B cell (primary cell): ENCODE results near the gene CLDN2.

Experiments used
- EZH2 ChIP-seq: IDR thresholded peaks from 2 replicates; pipeline ENCODE4 v1.6.1; 2012; ENCODE audit warnings: borderline replicate concordance, low read depth, mild to moderate bottlenecking, moderate library complexity, low read length; ENCODE audit not compliant: insufficient read depth, poor library complexity, severe bottlenecking
- TF ChIP-seq, protein P1 (sequence below): fragments of 200-600 bp; IDR thresholded peaks from one replicate; pipeline ENCODE4 v1.8.0; 2022; ENCODE audit warnings: antibody characterized with exemption, mild to moderate bottlenecking

GRCh38 chrX:106952089-106952488 lies 31.9 kb downstream of the CLDN2 start:
- TF ChIP-seq, protein P1, sequence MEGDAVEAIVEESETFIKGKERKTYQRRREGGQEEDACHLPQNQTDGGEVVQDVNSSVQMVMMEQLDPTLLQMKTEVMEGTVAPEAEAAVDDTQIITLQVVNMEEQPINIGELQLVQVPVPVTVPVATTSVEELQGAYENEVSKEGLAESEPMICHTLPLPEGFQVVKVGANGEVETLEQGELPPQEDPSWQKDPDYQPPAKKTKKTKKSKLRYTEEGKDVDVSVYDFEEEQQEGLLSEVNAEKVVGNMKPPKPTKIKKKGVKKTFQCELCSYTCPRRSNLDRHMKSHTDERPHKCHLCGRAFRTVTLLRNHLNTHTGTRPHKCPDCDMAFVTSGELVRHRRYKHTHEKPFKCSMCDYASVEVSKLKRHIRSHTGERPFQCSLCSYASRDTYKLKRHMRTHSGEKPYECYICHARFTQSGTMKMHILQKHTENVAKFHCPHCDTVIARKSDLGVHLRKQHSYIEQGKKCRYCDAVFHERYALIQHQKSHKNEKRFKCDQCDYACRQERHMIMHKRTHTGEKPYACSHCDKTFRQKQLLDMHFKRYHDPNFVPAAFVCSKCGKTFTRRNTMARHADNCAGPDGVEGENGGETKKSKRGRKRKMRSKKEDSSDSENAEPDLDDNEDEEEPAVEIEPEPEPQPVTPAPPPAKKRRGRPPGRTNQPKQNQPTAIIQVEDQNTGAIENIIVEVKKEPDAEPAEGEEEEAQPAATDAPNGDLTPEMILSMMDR = no peak
- TF ChIP-seq EZH2 = no peak
